ENCODE results near the gene THOC6.

DNA sequence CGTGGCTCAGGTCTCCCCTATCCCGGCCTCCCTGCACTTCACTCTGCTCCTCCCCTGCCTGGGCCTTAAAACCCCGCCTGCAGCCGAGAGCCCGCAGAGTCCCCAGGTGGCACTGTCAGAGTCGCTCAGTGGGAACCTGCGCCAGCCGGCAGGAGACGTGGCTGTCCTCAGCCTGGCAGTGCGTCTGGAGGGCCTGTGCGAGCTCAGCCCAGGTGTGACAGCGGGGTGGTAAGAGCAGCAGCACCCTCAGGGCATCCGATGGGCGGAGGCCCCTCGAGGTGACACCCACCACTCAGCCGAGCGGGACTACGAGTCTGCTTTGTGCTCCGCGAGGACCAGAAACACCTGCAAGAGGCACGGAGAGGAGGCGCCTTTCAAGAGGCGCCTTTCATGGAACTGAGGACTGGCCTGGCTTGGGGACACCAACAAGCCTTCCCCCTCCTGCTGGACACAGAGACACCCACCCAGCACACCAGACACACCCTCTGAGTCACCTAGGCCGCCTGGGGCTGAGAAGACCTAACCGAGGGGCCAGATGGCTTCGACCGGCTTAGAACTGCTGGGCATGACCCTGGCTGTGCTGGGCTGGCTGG lies 10.9 kb upstream of the THOC6 start, which contains the start of gene CLDN9:
- TF ChIP-seq, protein P1, sequence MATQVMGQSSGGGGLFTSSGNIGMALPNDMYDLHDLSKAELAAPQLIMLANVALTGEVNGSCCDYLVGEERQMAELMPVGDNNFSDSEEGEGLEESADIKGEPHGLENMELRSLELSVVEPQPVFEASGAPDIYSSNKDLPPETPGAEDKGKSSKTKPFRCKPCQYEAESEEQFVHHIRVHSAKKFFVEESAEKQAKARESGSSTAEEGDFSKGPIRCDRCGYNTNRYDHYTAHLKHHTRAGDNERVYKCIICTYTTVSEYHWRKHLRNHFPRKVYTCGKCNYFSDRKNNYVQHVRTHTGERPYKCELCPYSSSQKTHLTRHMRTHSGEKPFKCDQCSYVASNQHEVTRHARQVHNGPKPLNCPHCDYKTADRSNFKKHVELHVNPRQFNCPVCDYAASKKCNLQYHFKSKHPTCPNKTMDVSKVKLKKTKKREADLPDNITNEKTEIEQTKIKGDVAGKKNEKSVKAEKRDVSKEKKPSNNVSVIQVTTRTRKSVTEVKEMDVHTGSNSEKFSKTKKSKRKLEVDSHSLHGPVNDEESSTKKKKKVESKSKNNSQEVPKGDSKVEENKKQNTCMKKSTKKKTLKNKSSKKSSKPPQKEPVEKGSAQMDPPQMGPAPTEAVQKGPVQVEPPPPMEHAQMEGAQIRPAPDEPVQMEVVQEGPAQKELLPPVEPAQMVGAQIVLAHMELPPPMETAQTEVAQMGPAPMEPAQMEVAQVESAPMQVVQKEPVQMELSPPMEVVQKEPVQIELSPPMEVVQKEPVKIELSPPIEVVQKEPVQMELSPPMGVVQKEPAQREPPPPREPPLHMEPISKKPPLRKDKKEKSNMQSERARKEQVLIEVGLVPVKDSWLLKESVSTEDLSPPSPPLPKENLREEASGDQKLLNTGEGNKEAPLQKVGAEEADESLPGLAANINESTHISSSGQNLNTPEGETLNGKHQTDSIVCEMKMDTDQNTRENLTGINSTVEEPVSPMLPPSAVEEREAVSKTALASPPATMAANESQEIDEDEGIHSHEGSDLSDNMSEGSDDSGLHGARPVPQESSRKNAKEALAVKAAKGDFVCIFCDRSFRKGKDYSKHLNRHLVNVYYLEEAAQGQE (IDR thresholded peaks at IDR 0.05; ENCODE audit: low read depth) = no peak
- TF ChIP-seq RAD21 (IDR thresholded peaks at IDR 0.05; ENCODE audit: low read depth) (peak; percentile 4; the same call in 1 of the 2 replicates), TAF1 (IDR thresholded peaks at IDR 0.05; ENCODE audit: low read depth) (no peak; the same call in 1 of the 2 replicates), NFIC (IDR thresholded peaks at IDR 0.05) (no peak), CREB1 (IDR thresholded peaks at IDR 0.05; ENCODE audit: low read depth) (no peak), CEBPB (IDR thresholded peaks at IDR 0.05) (no peak), EP300 (IDR thresholded peaks at IDR 0.05; ENCODE audit: borderline replicate concordance) (no peak), YY1 (IDR thresholded peaks at IDR 0.05; ENCODE audit: low read depth) (no peak), EGR1 (IDR thresholded peaks at IDR 0.05) (no peak)
- TF ChIP-seq, protein P2, sequence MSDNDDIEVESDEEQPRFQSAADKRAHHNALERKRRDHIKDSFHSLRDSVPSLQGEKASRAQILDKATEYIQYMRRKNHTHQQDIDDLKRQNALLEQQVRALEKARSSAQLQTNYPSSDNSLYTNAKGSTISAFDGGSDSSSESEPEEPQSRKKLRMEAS (IDR thresholded peaks at IDR 0.05) = no peak

All from Ishikawa (cell line).